ENCODE measurements around the gene DNM2.
A peak's percentile ranks its signal among the peaks of the same experiment; 100 is the strongest.

Gene DNM2

GRCh38 chr19:10780368-10780767, 62.5 kb downstream of the DNM2 start:
- no peak for DNase-seq (ENCODE audit: low read depth)

GRCh38 chr19:10782795-10783194, 64.9 kb downstream of the DNM2 start:
- no peak for DNase-seq (ENCODE audit: low read depth)

- DNase-seq (ENCODE audit: low read depth) = no peak
Observed at GRCh38 chr19:10784257-10784656, 66.4 kb downstream of the DNM2 start.

GRCh38 chr19:10788146-10788545, 70.3 kb downstream of the DNM2 start:
- no peak for DNase-seq (ENCODE audit: low read depth)

- DNase-seq (ENCODE audit: low read depth) = no peak
Observed at GRCh38 chr19:10789866-10790265, 72.0 kb downstream of the DNM2 start.

GRCh38 chr19:10796653-10797052, 78.8 kb downstream of the DNM2 start:
- DNase-seq (ENCODE audit: low read depth) = no peak

GRCh38 chr19:10797078-10797477, 79.2 kb downstream of the DNM2 start:
- DNase-seq (ENCODE audit: low read depth) = no peak

- DNase-seq (ENCODE audit: low read depth) = peak; percentile 85
Observed at GRCh38 chr19:10797541-10798256, 79.8 kb downstream of the DNM2 start.

GRCh38 chr19:10800488-10800887, 82.6 kb downstream of the DNM2 start:
- no peak for DNase-seq (ENCODE audit: low read depth)

- no peak for DNase-seq (ENCODE audit: low read depth)
Observed at GRCh38 chr19:10802479-10802878, 84.6 kb downstream of the DNM2 start.

GRCh38 chr19:10803252-10803651, 85.4 kb downstream of the DNM2 start:
- no peak for DNase-seq (ENCODE audit: low read depth)

GRCh38 chr19:10805065-10805757, 87.3 kb downstream of the DNM2 start:
- no peak for DNase-seq (ENCODE audit: low read depth)

- DNase-seq (ENCODE audit: low read depth) = no peak
Observed at GRCh38 chr19:10805758-10806247, 87.9 kb downstream of the DNM2 start.

- DNase-seq (ENCODE audit: low read depth) = peak; percentile 6
Observed at GRCh38 chr19:10808937-10809649, 91.2 kb downstream of the DNM2 start.

GRCh38 chr19:10809651-10810285, 91.9 kb downstream of the DNM2 start:
- DNase-seq (ENCODE audit: low read depth) = no peak

GRCh38 chr19:10811391-10812111, 93.7 kb downstream of the DNM2 start:
- DNase-seq (ENCODE audit: low read depth) = no peak

- no peak for DNase-seq (ENCODE audit: low read depth)
Observed at GRCh38 chr19:10812196-10812595, 94.3 kb downstream of the DNM2 start.

- no peak for DNase-seq (ENCODE audit: low read depth)
Observed at GRCh38 chr19:10812902-10813404, 95.1 kb downstream of the DNM2 start.

GRCh38 chr19:10815007-10815536, 97.2 kb downstream of the DNM2 start:
- no peak for DNase-seq (ENCODE audit: low read depth)

GRCh38 chr19:10815969-10816644, 98.2 kb downstream of the DNM2 start:
- no peak for DNase-seq (ENCODE audit: low read depth)

- no peak for DNase-seq (ENCODE audit: low read depth)
Observed at GRCh38 chr19:10816691-10817090, 98.8 kb downstream of the DNM2 start.
